Mucosa of descending colon (tissue), 3 donors: ENCODE results near the gene TTC27. TPM values are rescaled to one million over a fixed set of nuclear protein-coding genes. Genes with fewer than 3 reads are reported as not detected.
A peak's percentile ranks its signal among the peaks of the same experiment; 100 is the strongest.

Experiments used
- ATAC-seq: fragments of 200-7000 bp; cut with Tn5 transposase; one replicate; pipeline ENCODE4 v1.9.1; 2020; ENCODE audit warnings: mild to moderate bottlenecking, moderate library complexity
- DNase-seq, 3 donors: peaks; one replicate each; pipeline ENCODE4 v3.0.0-alpha.2; 2020
- H3K36me3 ChIP-seq: fragments of 200-600 bp; one replicate; pipeline ENCODE4 v1.8.0; 2021; ENCODE audit warnings: low read depth, mild to moderate bottlenecking
- H3K4me1 ChIP-seq: fragments of 200-600 bp; one replicate; pipeline ENCODE4 v1.8.0; 2021; ENCODE audit warnings: low read depth, mild to moderate bottlenecking
- H3K4me3 ChIP-seq: fragments of 200-600 bp; one replicate; pipeline ENCODE4 v1.8.0; 2021; ENCODE audit warnings: mild to moderate bottlenecking
- H3K9me3 ChIP-seq: fragments of 200-600 bp; one replicate; pipeline ENCODE4 v1.8.0; 2021; ENCODE audit warnings: mild to moderate bottlenecking
- CTCF ChIP-seq: fragments of 200-600 bp; IDR thresholded peaks from one replicate; pipeline ENCODE4 v1.8.0; 2022; ENCODE audit warnings: antibody characterized with exemption, mild to moderate bottlenecking
- intact Hi-C, 2 donors: fragments of 100-400 bp; cut with DNase I in 1 of 2; cut with micrococcal nuclease in 1 of 2; formaldehyde crosslinking; loops; one replicate each; pipeline versions ENCODE4 v1.11.0 to v1.11.1; 2022; cut with DNase I, micrococcal nuclease
- total RNA-seq, 3 donors: library from RNA; stranded (reverse); fragmentation: NEBNext Ultra II Directional in 2 of 3; extraction: Animal tissue kit (Norgen Biotek cat#: 25700) in 2 of 3; gene quantifications; one replicate each; pipeline versions ENCODE4 v1.2.1 to v1.2.4, GENCODE V29; 2021 to 2023
- donor health status: DM: no; HTN: no; CAD: no; lungs with moderate emphysema.
- donor health status: DM: no; HTN: no; CAD: no.
- donor health status: DM: no; HTN: yes; CAD: no.

The TTC27 gene
- total RNA-seq, 3 donors from 2014 or later, result 10.2 to 13.3 (median 12.4) TPM

- no peaks in the 10 kb centered on the region for H3K4me1 ChIP-seq
- H3K9me3 ChIP-seq, result peaks cover 3% of the 10 kb centered on the region
- DNase-seq (no peak), ATAC-seq (no peak)
- H3K4me3 ChIP-seq, result no peak overlapping the region
- H3K36me3 ChIP-seq, result no peaks in the 10 kb centered on the region
- no peak for TF ChIP-seq CTCF
- intact Hi-C loops, result no loop called here
Observed at GRCh38 chr2:32824070-32824809, 196.4 kb downstream of the TTC27 start.

GRCh38 chr2:32825291-32825712 is 197.5 kb downstream of the TTC27 start:
- ATAC-seq (no peak), DNase-seq (peak in 1 of 3 donors; percentile 21)
- Histone ChIP-seq H3K4me1 (no peaks in the 10 kb centered on the region), H3K36me3 (no peaks in the 10 kb centered on the region), H3K9me3 (peaks cover 6% of the 10 kb centered on the region), H3K4me3 (no peak overlapping the region)
- intact Hi-C loops, result no loop called here
- TF ChIP-seq CTCF, result no peak

GRCh38 chr2:32830196-32830595 is 202.3 kb downstream of the TTC27 start:
- TF ChIP-seq CTCF, result no peak
- no peaks in the 10 kb centered on the region for H3K36me3 ChIP-seq
- intact Hi-C loops, result no loop called here
- no peak for ATAC-seq
- H3K9me3 ChIP-seq, result peaks cover 6% of the 10 kb centered on the region
- H3K4me3 ChIP-seq, result no peak overlapping the region
- no peaks in the 10 kb centered on the region for H3K4me1 ChIP-seq
- no peak for DNase-seq

- Histone ChIP-seq H3K4me3 (no peak overlapping the region), H3K4me1 (no peaks in the 10 kb centered on the region), H3K36me3 (no peaks in the 10 kb centered on the region), H3K9me3 (peaks cover 6% of the 10 kb centered on the region)
- no peak for TF ChIP-seq CTCF
- ATAC-seq (no peak), DNase-seq (no peak)
- intact Hi-C loops, result no loop called here
Observed at GRCh38 chr2:32832821-32833220, 205.0 kb downstream of the TTC27 start.

GRCh38 chr2:32833709-32834108 is 205.9 kb downstream of the TTC27 start:
- H3K4me1 ChIP-seq, result no peaks in the 10 kb centered on the region
- DNase-seq (no peak), ATAC-seq (no peak)
- intact Hi-C loops, result no loop called here
- no peak overlapping the region for H3K4me3 ChIP-seq
- H3K36me3 ChIP-seq, result no peaks in the 10 kb centered on the region
- no peak for TF ChIP-seq CTCF
- H3K9me3 ChIP-seq, result peaks cover 6% of the 10 kb centered on the region
